RCC 7860 (cell line): ENCODE data around the gene C1orf94.

Source experiments
- DNase-seq: peaks from one replicate; pipeline ENCODE4 v3.0.0-alpha.2; 2015; ENCODE audit warnings: low spot score
- FAIRE-seq: peaks from 2 replicates; lab custom pipeline; 2012; peaks lifted over from hg19 to GRCh38; lab: Jason Lieb, UNC

The C1orf94 gene

DNA sequence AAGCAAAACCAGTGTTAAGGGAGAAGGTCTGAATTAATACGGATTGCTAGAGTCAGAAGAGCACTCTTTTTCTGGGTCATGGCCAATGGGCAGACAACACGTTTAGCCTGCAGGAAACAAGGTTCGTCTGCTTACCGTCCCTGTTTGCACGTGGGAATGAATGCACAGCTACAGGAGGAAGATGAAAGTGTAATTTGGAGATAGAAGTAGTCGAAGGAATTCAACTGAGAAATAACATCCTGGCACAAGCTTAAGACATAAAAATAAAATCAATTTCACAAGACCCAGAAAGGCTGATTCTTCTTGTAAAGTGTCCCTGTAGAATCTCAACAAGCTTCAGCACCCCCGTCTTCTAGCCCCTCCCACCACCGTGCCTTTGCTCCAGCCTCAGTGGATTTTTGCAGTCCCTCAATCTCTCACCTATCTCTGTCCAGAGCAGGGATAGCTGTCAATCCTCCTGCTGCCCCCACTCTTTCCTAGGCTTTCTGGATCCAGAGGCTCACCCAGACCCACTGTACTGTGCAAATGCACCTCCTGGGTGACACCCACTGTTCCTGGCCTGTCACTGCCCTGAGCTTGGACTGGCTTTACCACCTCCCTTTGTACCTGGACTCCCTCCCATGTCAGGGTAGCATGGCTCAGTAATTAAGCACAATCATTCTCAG lies 60.6 kb downstream of the C1orf94 start:
- FAIRE-seq, result no peak
- DNase-seq, result no peak

DNA sequence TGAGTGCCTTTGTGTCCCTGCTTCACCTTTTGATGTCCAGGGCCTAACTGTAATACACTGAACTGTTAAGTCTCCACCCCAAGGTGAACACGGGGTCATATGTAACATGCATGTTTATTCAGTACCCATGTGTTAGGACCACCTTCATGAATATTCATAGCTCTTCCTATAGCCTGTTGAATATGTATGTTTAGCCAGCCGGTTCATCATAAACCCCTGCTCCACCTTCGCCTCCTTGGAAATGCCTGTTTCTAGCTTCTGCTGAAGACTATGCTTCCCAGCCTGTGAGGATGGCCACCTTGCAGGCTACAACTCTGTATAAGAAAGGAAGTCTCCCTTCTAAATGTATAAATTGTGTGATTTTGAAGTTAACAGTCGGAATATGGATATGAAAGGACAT lies 69.3 kb downstream of the C1orf94 start:
- DNase-seq (no peak), FAIRE-seq (no peak)

DNA sequence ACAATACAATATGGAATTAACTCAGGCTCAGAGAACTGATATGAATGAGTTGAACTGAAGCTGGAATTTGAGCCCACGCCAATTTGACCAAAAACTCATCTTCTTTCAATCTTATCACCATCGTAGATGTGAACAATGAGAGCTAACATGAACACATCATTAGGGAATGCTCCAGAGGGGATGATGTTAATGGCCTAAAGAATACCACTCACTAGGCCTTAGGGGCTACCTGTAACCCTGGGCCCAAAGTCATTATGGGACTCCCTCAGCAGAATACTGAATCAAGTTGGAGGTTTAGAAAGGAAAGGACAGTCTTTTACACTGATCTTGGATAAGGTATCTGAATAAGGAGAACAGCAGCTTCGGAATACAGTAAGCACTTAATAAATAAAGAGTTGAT lies 73.6 kb downstream of the C1orf94 start:
- DNase-seq (no peak), FAIRE-seq (no peak)

GRCh38 chr1:34262023-34262853 lies 85.5 kb downstream of the C1orf94 start:
- FAIRE-seq (no peak), DNase-seq (no peak)

DNA sequence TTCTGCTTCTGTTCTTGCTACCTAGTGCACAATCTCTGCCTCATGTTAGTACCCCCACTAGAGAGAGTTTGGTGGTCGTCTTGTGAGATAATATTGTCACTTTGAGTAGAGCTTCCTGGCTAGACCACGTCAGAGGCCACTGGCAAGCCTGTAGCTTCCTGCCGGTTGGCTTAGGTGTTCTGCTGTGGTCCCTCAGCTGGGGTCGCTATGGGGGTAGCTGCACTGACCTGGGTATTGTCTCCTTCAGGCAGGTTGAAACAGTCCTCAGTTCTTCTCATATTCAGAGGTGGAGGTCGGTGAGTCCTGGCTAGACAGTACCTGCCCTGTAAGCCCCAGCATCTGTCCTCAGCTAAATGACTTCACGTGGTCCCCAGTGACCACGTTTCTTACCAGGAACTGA lies 86.2 kb downstream of the C1orf94 start:
- DNase-seq, result no peak
- no peak for FAIRE-seq

DNA sequence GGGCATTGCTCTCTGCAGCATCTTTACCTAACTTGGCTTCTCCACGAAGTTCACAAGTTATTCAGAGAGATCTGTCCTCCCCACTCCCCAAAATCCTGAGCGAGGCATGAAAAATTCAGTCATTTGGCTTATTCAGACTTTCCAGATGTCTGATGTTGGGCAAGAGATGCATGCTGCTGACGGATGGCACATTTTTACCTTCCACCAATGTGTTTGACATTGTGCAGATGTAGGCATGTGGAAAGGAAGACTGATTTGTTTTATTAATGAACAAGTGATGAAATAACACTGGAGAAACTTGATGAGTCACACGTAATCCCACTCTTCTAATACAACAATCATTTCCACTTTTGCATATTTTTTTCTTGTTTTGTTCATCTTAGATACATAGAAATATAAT lies 86.7 kb downstream of the C1orf94 start:
- FAIRE-seq (no peak), DNase-seq (no peak)

DNA sequence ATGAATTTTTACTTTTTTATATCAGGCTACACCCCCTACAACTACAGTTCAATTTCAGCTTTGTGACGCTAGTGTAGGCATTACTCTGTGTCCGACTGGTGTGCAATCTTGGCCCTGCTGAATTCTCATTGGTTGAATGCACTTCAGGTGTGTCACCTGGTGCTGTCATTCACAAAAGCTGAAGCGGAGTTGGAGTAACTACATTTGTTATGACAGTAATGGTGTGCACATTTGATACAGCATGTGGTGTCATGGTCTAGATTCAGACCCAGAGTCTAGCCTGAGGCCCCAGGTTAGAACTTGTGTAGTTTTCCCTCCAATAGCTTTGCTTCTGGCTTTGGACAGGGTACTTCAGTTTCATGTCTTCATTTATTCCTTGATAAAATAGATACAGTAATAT lies 88.7 kb downstream of the C1orf94 start:
- FAIRE-seq (no peak), DNase-seq (no peak)

DNA sequence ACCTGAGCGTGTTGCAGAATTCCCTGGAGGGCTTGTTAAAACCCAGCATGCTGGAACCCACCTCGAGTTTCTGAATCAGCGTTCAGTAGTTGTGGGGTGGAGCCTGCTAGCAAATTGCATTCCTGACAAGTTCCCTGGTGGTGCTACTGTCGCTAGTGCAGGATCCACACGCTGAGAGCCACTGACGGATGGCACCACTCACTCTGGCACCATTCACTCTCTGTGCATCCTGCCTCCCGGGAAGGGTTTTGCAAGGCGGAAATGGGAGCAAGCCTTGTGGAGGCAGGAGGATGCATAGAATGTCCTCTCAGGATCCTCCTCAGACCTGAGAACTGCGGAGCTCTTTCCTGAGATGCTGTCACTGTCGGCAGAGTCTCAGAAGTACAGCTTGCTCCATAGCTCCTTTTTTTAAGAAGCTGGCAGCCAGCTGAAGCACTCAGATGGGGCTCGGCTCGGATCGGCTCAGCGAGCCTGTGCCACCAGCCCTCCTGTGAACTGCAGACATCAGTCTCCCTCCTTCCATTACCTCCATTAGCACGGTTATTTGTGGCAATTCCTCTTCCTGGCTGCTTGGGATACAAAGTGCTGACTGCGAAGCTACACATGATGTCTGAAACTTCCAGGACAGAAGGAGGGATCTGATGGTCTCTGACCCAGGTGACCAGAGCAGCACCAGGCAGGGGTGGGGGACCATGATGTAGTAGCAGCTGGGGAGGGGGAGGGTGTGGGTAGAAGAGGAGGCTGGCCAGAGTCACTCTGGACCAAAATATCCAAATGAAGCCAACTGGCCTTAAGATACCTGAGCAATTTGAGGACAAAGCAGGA lies 89.6 kb downstream of the C1orf94 start:
- no peak for FAIRE-seq
- DNase-seq, result no peak

DNA sequence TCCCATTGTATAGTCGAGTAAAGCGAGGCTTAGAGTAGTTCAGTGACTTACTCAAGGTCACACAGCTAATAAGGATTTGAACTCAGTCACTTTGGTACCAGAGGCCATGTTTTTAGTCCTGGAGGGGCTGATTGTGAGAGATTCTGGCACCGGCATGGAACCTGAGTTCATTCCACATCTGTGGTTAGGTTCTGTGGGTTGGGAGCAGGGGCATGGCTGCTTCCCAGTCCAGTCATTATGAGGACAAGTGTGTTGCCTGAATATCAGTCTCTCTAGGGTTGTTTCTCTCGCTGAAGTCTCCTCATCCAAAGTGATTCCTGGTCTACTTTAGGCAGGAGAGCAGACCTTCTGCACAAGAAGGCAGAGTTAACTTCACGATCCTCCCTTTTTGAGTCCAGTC lies 90.6 kb downstream of the C1orf94 start:
- DNase-seq, result no peak
- no peak for FAIRE-seq

GRCh38 chr1:34268311-34268954 lies 91.7 kb downstream of the C1orf94 start:
- no peak for FAIRE-seq
- DNase-seq, result no peak
